Activated T-helper 2 cell treated with anti-CD3 and anti-CD28 coated beads, Interferon-gamma antibody, Interleukin-2, Interleukin-4, amounts not matched to agents 10 μg/mL and 5 μg/mL and 100 μg/mL, durations not matched to agents 14 hours and 24 hours and 36 hours (primary cell): Measurements from ENCODE around the gene OR13C3. TPM values are rescaled to one million over a fixed set of nuclear protein-coding genes. Genes with fewer than 3 reads are reported as not detected.
"Not testable (repeated sequence)": the region's sequence is repeated elsewhere in the genome, so short reads cannot be mapped to it uniquely, and the experiment has no call there.

ENCODE experiments used
- DNase-seq: peaks from one replicate; pipeline ENCODE4 v3.0.0; 2021; ENCODE audit warnings: low spot score
- H3K27ac Mint-ChIP-seq: one replicate; pipeline ENCODE4 v1.8.0; 2021; ENCODE audit warnings: mixed read lengths
- H3K27me3 Mint-ChIP-seq: one replicate; pipeline ENCODE4 v1.8.0; 2021; ENCODE audit warnings: low read depth, mixed read lengths
- H3K36me3 Mint-ChIP-seq: one replicate; pipeline ENCODE4 v1.8.0; 2021; ENCODE audit warnings: low read depth, mixed read lengths
- H3K4me1 Mint-ChIP-seq: one replicate; pipeline ENCODE4 v1.8.0; 2021; ENCODE audit warnings: low read depth, mixed read lengths
- H3K4me3 Mint-ChIP-seq: one replicate; pipeline ENCODE4 v1.8.0; 2021; ENCODE audit warnings: low read depth, mild to moderate bottlenecking, moderate library complexity, mixed read lengths
- H3K9me3 Mint-ChIP-seq: one replicate; pipeline ENCODE4 v1.8.0; 2021; ENCODE audit warnings: mixed read lengths
- intact Hi-C: fragments of 100-400 bp; cut with micrococcal nuclease; formaldehyde crosslinking; loops from one replicate; pipeline ENCODE4 v1.15.1; 2023
- total RNA-seq: library from RNA; stranded (reverse); gene quantifications from 2 replicates; pipeline ENCODE4 v1.2.3, GENCODE V29; 2022

The OR13C3 gene
- total RNA-seq, 1 donor from 2014 or later = not detected

- H3K27me3 Mint-ChIP-seq, H3K27ac Mint-ChIP-seq, DNase-seq, H3K9me3 Mint-ChIP-seq, H3K4me3 Mint-ChIP-seq, intact Hi-C loops, H3K36me3 Mint-ChIP-seq, H3K4me1 Mint-ChIP-seq: not testable (repeated sequence)
Measured at GRCh38 chr9:104520241-104520640, 16.4 kb downstream of the OR13C3 start.

GRCh38 chr9:104514901-104515300 lies 21.8 kb downstream of the OR13C3 start:
- intact Hi-C loops = no loop called here
- no peaks in the 10 kb centered on the region for H3K36me3 Mint-ChIP-seq
- no peaks in the 10 kb centered on the region for H3K27me3 Mint-ChIP-seq
- no peak for DNase-seq
- no peak overlapping the region for H3K4me3 Mint-ChIP-seq
- no peak overlapping the region for H3K27ac Mint-ChIP-seq
- no peaks in the 10 kb centered on the region for H3K9me3 Mint-ChIP-seq
- no peaks in the 10 kb centered on the region for H3K4me1 Mint-ChIP-seq

- H3K36me3 Mint-ChIP-seq = no peaks in the 10 kb centered on the region
- H3K27ac Mint-ChIP-seq = no peak overlapping the region
- no peaks in the 10 kb centered on the region for H3K27me3 Mint-ChIP-seq
- DNase-seq = no peak
- H3K9me3 Mint-ChIP-seq = no peaks in the 10 kb centered on the region
- no peaks in the 10 kb centered on the region for H3K4me1 Mint-ChIP-seq
- H3K4me3 Mint-ChIP-seq = no peak overlapping the region
- intact Hi-C loops = no loop called here
Measured at GRCh38 chr9:104506565-104506964, 30.1 kb downstream of the OR13C3 start.

- Mint-ChIP-seq H3K4me3 (no peak within 1 kb of the TSS), H3K27ac (no peak within 1 kb of the TSS), H3K4me1 (no peaks in the 10 kb centered on the region), H3K27me3 (no peaks in the 10 kb centered on the region), H3K36me3 (no peaks in the 10 kb centered on the region), H3K9me3 (no peaks in the 10 kb centered on the region)
- intact Hi-C loops = no loop called here
- no peak for DNase-seq
Measured at GRCh38 chr9:104503963-104504362, 32.7 kb downstream of the OR13C3 start, which contains the start of gene OR13F1. Gene OR13F1, plus strand, starts transcription at chr9:104504263. Its CDS starts 0 bp downstream, at chr9:104504263.

- DNase-seq = no peak
- Mint-ChIP-seq H3K36me3 (no peaks in the 10 kb centered on the region), H3K9me3 (no peaks in the 10 kb centered on the region), H3K27me3 (no peaks in the 10 kb centered on the region), H3K4me1 (no peaks in the 10 kb centered on the region), H3K27ac (no peak overlapping the region), H3K4me3 (no peak overlapping the region)
- intact Hi-C loops = no loop called here
Measured at GRCh38 chr9:104503440-104503839, 33.2 kb downstream of the OR13C3 start.

- intact Hi-C loops = no loop called here
- H3K9me3 Mint-ChIP-seq = no peaks in the 10 kb centered on the region
- no peak overlapping the region for H3K27ac Mint-ChIP-seq
- no peaks in the 10 kb centered on the region for H3K27me3 Mint-ChIP-seq
- DNase-seq = no peak
- no peaks in the 10 kb centered on the region for H3K36me3 Mint-ChIP-seq
- H3K4me1 Mint-ChIP-seq = no peaks in the 10 kb centered on the region
- no peak overlapping the region for H3K4me3 Mint-ChIP-seq
Measured at GRCh38 chr9:104494808-104495207, 41.8 kb downstream of the OR13C3 start.

Other genes starting within 250 kb of the OR13C3 start
- gene OR13F1, start 32.6 kb downstream of the OR13C3 start, total RNA-seq = not detected in 2 replicates
- gene OR13C4, start 9.6 kb downstream of the OR13C3 start, total RNA-seq = not detected in 2 replicates
- not detected in 2 replicates for gene OR13C8, start 32.3 kb upstream of the OR13C3 start, total RNA-seq
- not detected in 2 replicates for gene OR13C5, start 62.6 kb upstream of the OR13C3 start, total RNA-seq
- not detected in 2 replicates for gene OR13C2, start 68.8 kb upstream of the OR13C3 start, total RNA-seq
- not detected in 2 replicates for gene OR13C9, start 81.3 kb upstream of the OR13C3 start, total RNA-seq
- gene OR13D1, start 157.7 kb upstream of the OR13C3 start, total RNA-seq = not detected in 2 replicates
- 10.3 and 10.8 TPM in 2 replicates for gene NIPSNAP3A, start 210.8 kb upstream of the OR13C3 start, total RNA-seq
- 0.50 and 0.60 TPM in 2 replicates for gene NIPSNAP3B, start 227.3 kb upstream of the OR13C3 start, total RNA-seq